GM18873 (cell line): Measurements from ENCODE around the gene SEC24D.

Experiments used
- ATAC-seq: cut with Tn5 transposase; IDR thresholded peaks from one replicate; pipeline ENCODE4 v1.9.1; 2021; ENCODE audit warnings: mild to moderate bottlenecking, moderate library complexity, moderate number of reproducible peaks; ENCODE audit not compliant: unreplicated experiment, low FRiP score

The SEC24D gene

DNA sequence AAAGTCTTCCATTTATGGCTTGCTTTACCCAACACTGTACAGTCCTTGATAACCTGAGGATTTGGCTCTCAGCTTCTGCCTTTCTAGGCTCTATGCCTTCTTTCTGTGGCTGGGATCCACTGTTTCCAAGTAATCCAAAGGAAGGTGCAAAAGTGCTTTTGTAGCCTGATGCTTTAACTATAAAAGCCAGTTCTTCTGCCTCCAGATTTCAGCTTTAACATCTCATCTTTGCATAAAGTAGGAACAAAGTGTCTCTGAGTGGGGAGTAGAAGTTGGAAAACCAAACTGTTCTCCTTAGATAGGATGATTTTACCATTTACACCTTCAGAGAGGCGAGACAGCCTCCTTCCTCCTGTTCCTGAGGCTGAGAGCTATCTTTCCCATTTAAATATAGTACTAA is 11.1 kb upstream of the SEC24D start:
- no peak for ATAC-seq

- no peak for ATAC-seq
These were observed 9.7 kb upstream of the SEC24D start for GRCh38 chr4:118845552-118846050.

DNA sequence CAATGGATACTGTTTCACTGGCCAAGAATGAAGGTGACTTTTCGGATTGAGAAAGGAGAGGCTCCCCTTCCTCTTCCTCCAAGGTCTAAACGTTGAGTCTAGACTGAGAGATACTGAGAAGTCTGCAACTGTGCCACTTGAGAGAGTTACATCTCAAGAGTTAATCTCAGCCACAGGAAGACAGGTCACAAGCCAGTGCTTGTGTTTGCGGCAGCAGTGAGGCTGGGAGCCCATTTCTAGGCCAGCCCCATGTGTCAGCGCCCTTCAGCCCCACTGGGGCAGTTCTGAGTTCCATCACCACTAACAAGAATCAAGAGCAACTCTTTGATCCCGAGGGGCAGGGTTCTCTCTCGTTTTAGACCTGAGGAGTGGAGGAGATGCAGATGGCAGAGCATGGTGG is 7.3 kb upstream of the SEC24D start:
- ATAC-seq, result no peak

DNA sequence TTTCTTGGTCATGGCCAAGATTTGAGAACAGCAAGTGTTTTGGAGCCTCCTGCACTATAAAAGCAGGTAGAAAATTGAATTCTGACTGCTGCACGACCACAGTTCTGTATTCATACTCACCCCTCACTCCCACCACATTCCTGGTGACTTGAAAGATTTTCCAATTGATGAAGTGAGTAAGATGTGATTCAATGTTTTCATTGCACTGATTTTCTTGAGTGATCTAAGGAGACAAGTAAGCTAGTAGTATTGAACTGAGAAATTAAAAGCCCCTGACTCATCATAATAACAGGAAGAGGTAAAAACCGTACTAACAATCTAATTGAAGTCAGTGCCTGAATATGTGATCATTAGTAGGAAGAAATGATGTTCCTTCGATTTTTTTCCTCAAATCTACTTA is 6.1 kb upstream of the SEC24D start:
- no peak for ATAC-seq

- ATAC-seq, result no peak
These were observed 3.4 kb upstream of the SEC24D start for GRCh38 chr4:118839221-118839927.

DNA sequence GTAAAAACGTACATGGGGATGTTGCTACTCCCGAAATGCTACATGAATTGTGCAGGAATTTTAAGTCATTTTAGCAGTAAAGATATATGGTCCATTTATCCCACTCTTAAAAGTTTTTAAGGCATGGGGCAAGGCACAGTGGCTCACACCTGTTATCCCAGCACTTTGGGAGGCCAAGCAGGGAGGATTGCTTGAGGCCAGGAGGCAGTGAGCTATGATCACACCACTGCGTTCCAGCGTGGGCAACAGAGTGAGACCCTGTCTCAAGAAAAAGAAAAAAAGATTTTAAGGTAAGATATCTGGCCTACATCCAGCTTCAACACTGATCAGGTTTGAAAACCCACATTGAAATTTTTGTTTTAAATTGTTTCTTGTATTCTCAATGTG is 1.2 kb upstream of the SEC24D start:
- ATAC-seq, result no peak

DNA sequence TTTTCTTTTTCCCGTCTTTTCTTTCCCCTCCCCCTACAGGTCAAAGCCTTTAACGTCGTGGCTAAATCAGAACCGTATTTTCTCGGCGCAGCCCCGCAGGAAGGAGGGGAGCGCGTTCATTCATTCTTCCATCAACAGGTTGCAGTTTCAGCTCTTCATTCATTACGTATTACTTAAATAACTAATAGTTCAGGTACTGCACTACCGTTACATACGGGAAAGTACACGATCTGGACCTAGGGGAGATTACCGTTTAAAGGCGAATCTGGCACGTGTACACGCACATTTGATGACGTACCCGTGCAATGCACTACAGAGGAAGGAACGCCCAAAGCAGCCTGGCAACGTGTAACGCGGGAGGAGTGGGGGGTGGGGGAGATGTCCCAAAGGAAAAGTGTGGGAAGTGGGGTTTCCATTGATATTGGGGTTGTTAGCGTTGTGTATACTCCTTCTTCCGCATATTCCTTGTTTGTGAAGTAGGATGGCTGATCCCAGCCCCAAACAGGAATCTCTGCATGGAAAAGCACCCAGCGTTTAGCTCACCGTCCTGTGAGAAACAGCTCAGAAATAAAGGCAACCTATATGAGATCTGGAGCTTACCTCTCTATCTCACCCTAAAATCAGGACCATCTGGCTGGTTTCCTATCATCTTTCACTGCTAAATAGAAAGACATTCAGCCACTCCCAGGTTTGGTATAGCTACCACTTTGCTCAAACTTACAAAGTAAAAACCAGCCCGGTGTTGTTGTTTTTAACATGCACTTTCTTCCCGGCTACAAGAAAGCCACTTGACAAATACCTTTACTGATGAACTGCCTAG is 585 bp upstream of the SEC24D start:
- peak; percentile 37 for ATAC-seq

GRCh38 chr4:118834960-118835569 is 861 bp downstream of the SEC24D start:
- peak; percentile 65 for ATAC-seq

DNA sequence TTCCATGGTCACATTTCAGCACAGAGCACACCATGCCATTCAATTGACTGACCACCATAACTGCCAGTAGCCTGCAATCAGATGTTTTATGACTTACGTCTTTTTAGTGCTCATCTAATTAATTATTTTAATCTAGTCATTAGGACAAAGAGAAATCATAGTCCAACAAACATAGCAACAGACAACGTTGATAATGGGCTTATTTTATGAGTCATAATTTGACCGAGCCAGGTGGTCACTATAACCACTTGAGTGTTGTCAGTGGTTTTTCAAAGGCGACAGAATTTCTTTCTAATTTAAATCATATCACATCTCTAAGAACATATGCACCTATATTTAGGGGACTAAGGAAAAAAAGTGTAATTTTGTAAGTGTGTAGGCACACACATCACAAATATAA is 1.9 kb downstream of the SEC24D start:
- ATAC-seq, result no peak

DNA sequence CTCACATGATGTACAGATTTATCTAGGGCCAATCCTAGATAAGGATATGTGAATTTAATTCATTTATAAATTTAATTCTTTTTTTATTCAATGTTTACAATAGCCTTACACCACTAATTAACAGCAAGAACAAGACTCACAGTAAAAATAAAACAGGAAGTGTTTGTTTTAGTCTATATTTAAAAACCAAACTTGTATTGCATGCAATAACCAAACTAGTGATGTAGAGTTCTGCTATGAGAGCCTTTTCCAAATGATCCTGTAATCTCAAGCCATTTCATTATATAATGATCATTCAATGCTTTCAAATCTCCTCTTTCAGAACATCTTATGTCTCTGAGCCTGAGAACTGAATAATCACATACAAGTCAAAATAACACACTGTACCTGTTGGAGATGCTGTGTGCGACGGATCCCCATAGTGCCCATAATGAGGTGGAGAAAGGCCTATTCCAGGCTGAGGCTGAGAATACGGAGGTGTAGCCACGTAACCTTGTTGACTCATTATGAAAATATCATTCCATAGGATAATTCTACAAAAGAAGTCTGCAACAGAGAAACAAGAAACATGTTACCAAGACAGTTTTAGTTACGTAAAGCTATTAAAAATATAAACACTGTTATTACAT is 2.6 kb downstream of the SEC24D start:
- ATAC-seq, result no peak

DNA sequence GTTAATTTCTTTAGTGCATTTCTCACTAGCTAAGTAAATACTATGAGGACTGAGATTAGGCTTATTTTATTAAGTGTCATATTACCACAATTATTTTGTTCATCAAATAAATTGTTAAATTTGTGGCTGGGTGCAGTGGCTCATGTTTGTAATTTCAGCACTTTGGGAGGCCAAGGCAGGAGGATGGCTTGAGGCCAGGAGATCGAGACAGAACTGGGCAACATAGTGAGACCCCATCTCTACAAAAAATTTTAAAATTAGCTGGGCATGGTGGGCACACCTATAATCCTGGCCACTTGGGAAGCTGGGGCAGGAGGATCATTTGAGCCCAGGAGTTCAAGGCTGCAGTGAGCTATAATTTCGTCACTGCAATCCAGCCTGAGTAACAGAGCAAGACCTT is 6.8 kb downstream of the SEC24D start:
- ATAC-seq, result no peak

DNA sequence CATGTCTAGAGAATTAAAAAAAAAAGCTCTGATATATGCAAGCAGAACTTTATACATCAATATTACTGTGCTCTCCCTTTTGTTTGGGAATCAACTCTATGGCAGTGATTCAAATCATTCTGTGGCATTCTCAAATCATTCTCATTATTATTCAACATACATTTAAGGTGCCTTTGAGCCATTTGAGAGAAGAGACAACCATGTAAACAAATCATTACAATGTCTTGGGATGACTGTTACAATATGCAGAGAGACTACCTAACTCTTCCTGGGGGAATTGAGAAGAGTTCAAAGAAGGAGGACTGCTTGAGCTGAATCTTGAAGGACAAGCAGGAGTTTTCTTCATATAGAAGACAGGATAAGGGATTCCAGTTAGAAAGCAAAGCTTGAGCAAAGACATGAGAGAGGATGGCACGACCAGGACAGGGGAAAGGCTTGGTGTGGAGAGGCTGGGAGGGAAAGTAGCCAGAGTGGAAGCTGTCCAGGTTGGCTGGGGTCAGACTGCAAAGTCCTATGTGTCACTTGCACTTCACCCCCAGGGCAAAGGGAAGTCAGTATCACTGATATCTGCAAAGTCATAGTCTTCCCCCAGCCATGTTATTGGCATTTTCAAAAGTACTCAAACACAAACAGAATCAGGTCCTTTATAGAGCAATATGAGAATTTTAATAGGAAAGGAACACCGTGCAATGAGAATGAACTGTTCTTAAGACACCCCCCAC is 9.0 kb downstream of the SEC24D start:
- ATAC-seq, result no peak

DNA sequence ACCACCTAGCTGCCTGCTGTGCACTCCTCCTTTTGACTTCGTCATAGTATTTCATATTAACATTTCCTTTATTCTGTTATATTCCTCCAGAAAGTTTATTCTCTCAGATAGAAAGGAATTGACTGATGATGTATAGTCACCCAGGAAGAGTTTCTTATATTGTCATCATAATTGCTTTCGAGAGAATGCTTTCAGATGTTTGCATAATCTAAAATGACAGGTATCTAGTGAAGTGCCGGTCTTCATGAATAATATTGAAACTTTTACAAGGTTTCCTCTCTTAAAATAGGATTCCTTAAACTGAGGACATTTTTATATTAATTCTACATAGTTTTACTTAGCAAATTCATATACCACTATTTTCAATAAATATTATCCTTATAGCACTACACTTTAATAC is 10.1 kb downstream of the SEC24D start:
- no peak for ATAC-seq

- no peak for ATAC-seq
These were observed 11.8 kb downstream of the SEC24D start for GRCh38 chr4:118824141-118824540.

- no peak for ATAC-seq
These were observed 12.5 kb downstream of the SEC24D start for GRCh38 chr4:118823471-118823870.

DNA sequence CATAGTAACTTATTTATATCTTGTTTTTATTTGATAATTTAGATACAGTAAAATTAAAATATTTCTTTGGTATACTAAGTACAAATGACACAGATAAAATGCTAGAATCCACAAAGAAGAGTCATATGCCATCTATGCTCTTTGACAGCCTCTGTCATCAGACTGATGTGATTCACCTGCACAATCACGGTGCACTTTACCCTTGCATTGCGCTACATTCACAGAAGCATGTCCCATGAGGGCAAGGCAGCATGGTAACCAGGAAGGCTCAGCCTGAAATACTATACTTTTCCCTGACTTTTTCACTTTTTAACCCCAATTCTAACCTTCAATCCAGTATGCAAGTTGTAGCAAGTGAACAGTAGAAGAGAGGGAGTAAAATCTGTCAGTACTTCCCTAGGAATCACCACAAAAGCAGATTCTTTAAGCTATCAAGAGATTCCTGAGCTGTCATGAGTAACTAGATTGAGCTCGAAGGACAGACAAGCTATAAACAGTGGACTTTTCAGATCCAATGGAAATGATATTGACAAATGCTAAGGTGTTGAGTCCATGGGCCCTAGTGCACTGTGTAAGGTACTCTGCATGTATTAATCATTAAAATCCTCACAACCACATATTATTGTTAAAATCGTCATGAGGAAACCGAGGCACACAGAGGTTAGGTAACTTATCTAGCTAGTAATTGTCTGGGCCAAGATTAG is 14.2 kb downstream of the SEC24D start:
- ATAC-seq, result no peak

DNA sequence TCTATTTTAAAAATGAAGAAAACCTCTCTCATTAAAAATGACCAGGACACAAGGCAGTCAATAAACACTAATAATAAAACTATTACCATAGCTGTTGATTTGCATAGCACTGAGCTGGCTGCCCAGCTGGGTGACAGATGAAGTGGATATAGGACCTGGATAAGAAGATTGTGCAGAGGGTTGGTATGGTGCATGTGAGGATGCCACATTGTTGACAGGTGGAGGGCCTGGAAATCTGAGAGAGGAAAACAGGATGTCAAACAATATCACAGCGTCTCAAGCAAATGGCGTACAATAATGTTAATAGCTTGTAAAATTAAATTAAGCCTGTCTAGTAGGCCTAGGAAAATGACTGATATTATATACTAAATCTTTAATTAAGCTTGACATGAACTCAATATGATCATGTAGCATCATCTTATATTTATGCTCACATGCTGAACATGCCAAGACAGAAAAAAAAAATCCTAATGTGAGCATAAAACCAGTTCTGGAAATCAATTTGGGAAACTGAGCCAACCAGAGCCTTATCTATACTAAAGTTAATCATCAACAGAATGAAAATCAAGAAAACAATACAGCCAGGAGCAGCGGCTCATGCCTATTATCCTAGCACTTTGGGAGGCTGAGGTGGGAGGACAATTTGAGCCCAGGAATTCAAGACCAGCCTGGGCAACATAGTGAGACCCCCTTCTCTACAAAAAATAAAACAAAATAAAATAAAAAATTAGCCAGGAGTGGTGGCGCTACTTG is 18.6 kb downstream of the SEC24D start:
- ATAC-seq, result no peak

- ATAC-seq, result no peak
These were observed 19.3 kb downstream of the SEC24D start for GRCh38 chr4:118816538-118817177.

GRCh38 chr4:118814891-118815290 is 21.0 kb downstream of the SEC24D start:
- no peak for ATAC-seq
